Measurements from ENCODE around the gene OR2J2. TPM values are rescaled to one million over a fixed set of nuclear protein-coding genes. Genes with fewer than 3 reads are reported as not detected.
"Not testable (repeated sequence)": the region's sequence is repeated elsewhere in the genome, so short reads cannot be mapped to it uniquely, and the experiment has no call there.

OR2J2 gene
- total RNA-seq, result not detected
- long read RNA-seq, donor 1, result 0 reads
- long read RNA-seq, donor 2, result 0 reads

DNA sequence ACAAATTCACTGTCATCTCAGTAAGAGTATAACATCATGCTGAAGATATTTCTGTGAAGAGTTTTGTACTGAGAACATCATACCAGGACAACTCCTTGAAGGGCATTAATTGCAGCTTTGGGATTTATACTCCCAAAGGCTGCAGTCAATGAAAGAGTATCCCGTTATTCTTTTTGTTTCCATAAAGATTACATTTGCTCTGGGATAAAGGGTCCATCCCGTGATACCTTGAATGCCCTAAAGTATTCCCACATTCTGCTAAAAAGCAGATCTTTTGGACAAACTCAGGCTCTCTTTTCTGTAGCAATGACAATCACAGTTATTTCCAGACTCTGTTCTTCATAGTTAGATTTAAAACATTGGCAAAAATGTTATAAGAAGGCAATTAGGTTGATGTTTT, at the start of gene OR2J2:
TSS of gene OR2J2 (plus strand) at position 301 of the 400 bp plus-strand sequence. CDS start 2,729 bp downstream, outside the sequence.
- H3K36me3 ChIP-seq (ENCODE audit: low read depth); H3K9me3 ChIP-seq; H3K4me3 ChIP-seq; intact Hi-C loops (cut with DNase I, micrococcal nuclease); H3K4me1 ChIP-seq (ENCODE audit: low read depth); ATAC-seq; DNase-seq: not testable (repeated sequence)

GRCh38 chr6:29129326-29130012, 41.2 kb upstream of the OR2J2 start:
- Histone ChIP-seq H3K9me3 (no peaks in the 10 kb centered on the region), H3K4me3 (no peak overlapping the region), H3K4me1 (ENCODE audit: low read depth) (no peaks in the 10 kb centered on the region), H3K36me3 (ENCODE audit: low read depth) (no peaks in the 10 kb centered on the region)
- DNase-seq, result no peak
- intact Hi-C loops (cut with DNase I, micrococcal nuclease), result no loop called here
- TF ChIP-seq, protein P1, sequence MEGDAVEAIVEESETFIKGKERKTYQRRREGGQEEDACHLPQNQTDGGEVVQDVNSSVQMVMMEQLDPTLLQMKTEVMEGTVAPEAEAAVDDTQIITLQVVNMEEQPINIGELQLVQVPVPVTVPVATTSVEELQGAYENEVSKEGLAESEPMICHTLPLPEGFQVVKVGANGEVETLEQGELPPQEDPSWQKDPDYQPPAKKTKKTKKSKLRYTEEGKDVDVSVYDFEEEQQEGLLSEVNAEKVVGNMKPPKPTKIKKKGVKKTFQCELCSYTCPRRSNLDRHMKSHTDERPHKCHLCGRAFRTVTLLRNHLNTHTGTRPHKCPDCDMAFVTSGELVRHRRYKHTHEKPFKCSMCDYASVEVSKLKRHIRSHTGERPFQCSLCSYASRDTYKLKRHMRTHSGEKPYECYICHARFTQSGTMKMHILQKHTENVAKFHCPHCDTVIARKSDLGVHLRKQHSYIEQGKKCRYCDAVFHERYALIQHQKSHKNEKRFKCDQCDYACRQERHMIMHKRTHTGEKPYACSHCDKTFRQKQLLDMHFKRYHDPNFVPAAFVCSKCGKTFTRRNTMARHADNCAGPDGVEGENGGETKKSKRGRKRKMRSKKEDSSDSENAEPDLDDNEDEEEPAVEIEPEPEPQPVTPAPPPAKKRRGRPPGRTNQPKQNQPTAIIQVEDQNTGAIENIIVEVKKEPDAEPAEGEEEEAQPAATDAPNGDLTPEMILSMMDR (IDR thresholded peaks at IDR 0.05), result no peak
- no peak for ATAC-seq

GRCh38 chr6:29130644-29131043, 40.1 kb upstream of the OR2J2 start:
- Histone ChIP-seq H3K9me3 (no peaks in the 10 kb centered on the region), H3K4me3 (no peak overlapping the region), H3K4me1 (ENCODE audit: low read depth) (no peaks in the 10 kb centered on the region), H3K36me3 (ENCODE audit: low read depth) (no peaks in the 10 kb centered on the region)
- DNase-seq (no peak), ATAC-seq (no peak)
- intact Hi-C loops (cut with DNase I, micrococcal nuclease), result no loop called here
- TF ChIP-seq, protein P1 (IDR thresholded peaks at IDR 0.05), result no peak

GRCh38 chr6:29131691-29132090, 39.0 kb upstream of the OR2J2 start:
- TF ChIP-seq, protein P1 (IDR thresholded peaks at IDR 0.05), result no peak
- intact Hi-C loops (cut with DNase I, micrococcal nuclease), result no loop called here
- Histone ChIP-seq H3K4me3 (no peak overlapping the region), H3K9me3 (no peaks in the 10 kb centered on the region), H3K36me3 (ENCODE audit: low read depth) (no peaks in the 10 kb centered on the region), H3K4me1 (ENCODE audit: low read depth) (no peaks in the 10 kb centered on the region)
- ATAC-seq (no peak), DNase-seq (no peak)

DNA sequence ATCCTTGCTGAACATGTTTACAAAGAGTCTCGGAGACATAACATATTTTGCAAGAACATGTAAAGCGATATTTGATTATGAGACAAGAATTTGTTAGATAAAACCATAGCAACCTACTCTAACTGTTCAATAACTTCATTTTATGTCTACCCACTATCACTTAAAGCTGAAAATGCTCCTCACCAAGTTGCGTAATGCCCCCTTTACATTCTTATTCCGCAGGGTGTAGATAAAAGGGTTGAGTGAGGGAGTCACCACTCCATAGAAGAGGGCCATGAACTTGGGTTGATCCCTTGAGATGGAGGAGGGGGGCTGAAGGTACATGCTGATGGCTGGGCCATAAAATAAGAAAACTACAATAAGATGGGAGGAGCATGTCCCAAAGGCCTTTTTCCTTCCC, 33.0 kb upstream of the OR2J2 start:
- no peak for DNase-seq
- Histone ChIP-seq H3K4me3 (no peak overlapping the region), H3K36me3 (ENCODE audit: low read depth) (no peaks in the 10 kb centered on the region), H3K9me3 (no peaks in the 10 kb centered on the region), H3K4me1 (ENCODE audit: low read depth) (no peaks in the 10 kb centered on the region)
- ATAC-seq, result no peak
- intact Hi-C loops (cut with DNase I, micrococcal nuclease), result no loop called here
- TF ChIP-seq, protein P1 (IDR thresholded peaks at IDR 0.05), result no peak

GRCh38 chr6:29141606-29142005, 29.1 kb upstream of the OR2J2 start:
- no peaks in the 10 kb centered on the region for H3K36me3 ChIP-seq (ENCODE audit: low read depth)
- no peaks in the 10 kb centered on the region for H3K9me3 ChIP-seq
- DNase-seq (no peak), ATAC-seq (no peak)
- no peak overlapping the region for H3K4me3 ChIP-seq
- no peaks in the 10 kb centered on the region for H3K4me1 ChIP-seq (ENCODE audit: low read depth)
- TF ChIP-seq, protein P1 (IDR thresholded peaks at IDR 0.05), result no peak
- intact Hi-C loops (cut with DNase I, micrococcal nuclease), result no loop called here

All from mucosa of descending colon (tissue), 3 donors.